ENCODE measurements around the gene PAX8. TPM values are rescaled to one million over a fixed set of nuclear protein-coding genes. Genes with fewer than 3 reads are reported as not detected.

PAX8 gene
- total and polyA plus RNA-seq, 10 of the 15 experiments (the other 5 are each of a cell fraction or from before 2014, with no cell fraction given) = 0.16 to 2.5 (median 0.97) TPM

DNA sequence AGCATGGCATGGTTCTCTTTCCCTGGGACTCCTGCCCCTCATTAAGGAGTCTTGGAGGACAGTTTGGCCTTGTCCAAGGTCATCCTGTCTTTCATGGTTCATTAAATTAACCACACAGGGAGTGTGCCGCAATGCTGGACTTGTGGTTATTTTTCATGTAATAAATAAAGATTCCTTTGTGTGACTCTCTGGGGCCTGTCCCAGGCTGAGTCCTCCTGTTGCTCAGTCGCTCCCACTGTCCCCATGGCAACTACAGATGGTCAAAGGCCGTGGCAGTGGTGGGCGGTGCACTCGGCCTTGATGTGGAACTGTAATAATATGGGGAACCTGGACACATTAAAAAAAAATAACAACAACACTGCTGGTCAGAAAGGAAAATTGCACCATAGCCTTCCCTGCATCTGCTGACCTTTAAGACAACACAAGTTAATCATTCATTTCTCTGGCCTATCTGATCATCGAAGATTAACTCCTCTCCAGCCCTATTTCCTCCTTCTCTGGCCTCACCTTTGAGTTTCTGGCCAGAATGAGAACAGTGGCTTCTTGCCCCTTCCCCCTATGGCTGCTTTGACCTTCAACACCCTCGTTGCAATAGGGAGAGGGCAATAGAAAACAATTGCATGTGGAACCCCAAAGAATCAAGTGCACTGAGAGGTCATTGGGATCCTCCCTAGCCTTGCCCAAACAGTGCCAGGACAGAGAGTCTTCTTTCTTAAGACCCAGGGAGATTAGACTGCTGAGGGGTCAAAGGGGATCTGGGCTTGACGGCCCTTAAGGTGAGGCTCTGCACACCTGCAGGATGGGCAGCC, 60.2 kb downstream of the PAX8 start:
- in situ Hi-C loops (cut with MboI) = no loop called here
- POLR2A ChIA-PET = no interaction called here

DNA sequence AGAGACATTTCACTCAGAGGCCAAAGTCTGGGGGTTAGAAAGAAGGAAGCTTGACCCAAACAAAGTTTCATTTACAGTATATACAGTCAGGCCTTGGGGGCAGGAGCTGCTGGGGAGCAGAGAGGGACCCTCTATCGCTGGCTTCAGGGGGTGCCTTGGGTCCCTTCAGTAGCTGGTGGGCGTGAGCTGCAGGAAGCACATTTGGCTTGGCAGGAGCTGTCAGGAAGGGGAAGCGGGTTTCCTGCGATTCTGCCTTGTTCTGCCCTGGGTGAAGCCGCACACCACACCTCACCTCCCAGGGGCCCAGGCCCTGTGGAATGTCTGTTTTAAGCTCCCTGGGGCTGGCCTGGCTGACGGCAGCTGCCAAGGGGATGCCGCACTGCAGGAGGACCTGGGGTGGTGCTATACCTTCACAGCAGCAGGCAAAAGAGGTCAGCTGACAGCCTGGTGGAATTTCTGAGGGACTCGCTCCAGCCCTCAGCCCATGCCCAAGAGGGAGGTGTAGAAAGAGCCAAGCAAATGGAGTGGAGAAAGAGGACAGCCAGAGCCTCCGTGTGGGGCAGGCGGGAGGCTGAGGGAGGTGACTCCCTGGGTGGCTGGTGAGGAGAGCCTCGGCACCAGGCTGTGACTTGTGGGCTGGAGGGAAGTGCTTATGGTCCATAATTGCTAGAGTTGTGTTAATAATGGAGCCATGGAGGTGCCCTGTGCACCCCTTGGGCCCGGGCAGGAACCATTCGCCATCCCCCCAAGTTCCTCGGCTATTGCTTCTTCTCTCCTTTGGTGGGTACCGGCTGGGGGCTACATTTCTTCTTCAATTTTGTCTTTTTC, 61.1 kb downstream of the PAX8 start:
- no TSS peak for BruUV-seq (replicated peaks)

More for the DNA sequence above, 60.2 kb downstream of the PAX8 start:
- RAD21 ChIA-PET (ENCODE audit: unreplicated experiment) = interaction anchor here (1.0 to 1.9 kb wide), 2 partner anchors 15 to 80 kb away, joined by 4 to 8 read pairs; no protein-coding TSS in a partner anchor
- H3K27ac ChIP-seq (ENCODE audit: control insufficient read depth, insufficient read depth) = no peak overlapping the region
- no peak for DNase-seq (ENCODE audit: low read depth, low spot score)
- no peaks in the 10 kb centered on the region for H3K36me3 ChIP-seq (ENCODE audit: control insufficient read depth in 2 of 2, insufficient read depth in 2 of 2, low read length in 1 of 2)
- FAIRE-seq = no peak
- H3K9me3 ChIP-seq (replicated peaks; ENCODE audit: control insufficient read depth, insufficient read depth, low read length) = no peaks in the 10 kb centered on the region
- no peak overlapping the region for H3K4me2 ChIP-seq (ENCODE audit: control insufficient read depth, insufficient read depth)
- no TSS peak for BruUV-seq (replicated peaks)
- H2AFZ ChIP-seq (ENCODE audit: control insufficient read depth, low read depth, low read length) = no peak overlapping the region
- no peaks in the 10 kb centered on the region for H3K27me3 ChIP-seq (replicated peaks in 1 of 2; ENCODE audit: control insufficient read depth in 2 of 2, insufficient read depth in 2 of 2, low read length in 1 of 2)
- intact Hi-C loops (cut with micrococcal nuclease; ENCODE audit: unreplicated experiment) = no loop called here
- SMC1A ChIA-PET (ENCODE audit: uncharacterized antibody, unreplicated experiment) = interaction anchor here (2.4 kb wide), 1 partner anchor 14 kb away, joined by 11 read pairs; no protein-coding TSS in a partner anchor
- no peaks in the 10 kb centered on the region for H4K20me1 ChIP-seq (ENCODE audit: control insufficient read depth, insufficient read depth)
- no peak overlapping the region for H3K4me3 ChIP-seq
- WGBS (ENCODE audit: insufficient coverage, insufficient replicate concordance, low lambda C conversion rate, missing lambda C conversion rate) = 45% methylated on average over 8 of the region's 8 CpGs
- H3K9ac ChIP-seq (ENCODE audit: control insufficient read depth, insufficient read depth, low read length) = no peak overlapping the region
- H3K79me2 ChIP-seq (ENCODE audit: control insufficient read depth, insufficient read depth, low read length) = no peaks in the 10 kb centered on the region
- CTCF ChIA-PET = interaction anchor here (1.8 kb wide), 2 partner anchors 16 to 19 kb away, joined by 5 to 6 read pairs; no protein-coding TSS in a partner anchor
- ATAC-seq = no peak
- no peak for TF ChIP-seq EP300 (IDR thresholded peaks at IDR 0.05; ENCODE audit: borderline replicate concordance in 1 of 2, control insufficient read depth in 1 of 2, low read depth in 2 of 2, low read length in 2 of 2)
- TF ChIP-seq BMI1 (IDR thresholded peaks at IDR 0.05; ENCODE audit: borderline replicate concordance) = 0 out of 2 replicates have a peak, but pooled peaks have one; percentile 46
- H3K4me1 ChIP-seq (ENCODE audit: control insufficient read depth, insufficient read depth, low read length) = peaks cover 5% of the 10 kb centered on the region; the same call in 1 of the 2 replicates

More for the DNA sequence above, 61.1 kb downstream of the PAX8 start:
- Histone ChIP-seq H3K27me3 (replicated peaks in 1 of 2; ENCODE audit: control insufficient read depth in 2 of 2, insufficient read depth in 2 of 2, low read length in 1 of 2) (no peaks in the 10 kb centered on the region), H3K79me2 (ENCODE audit: control insufficient read depth, insufficient read depth, low read length) (no peaks in the 10 kb centered on the region), H4K20me1 (ENCODE audit: control insufficient read depth, insufficient read depth) (no peaks in the 10 kb centered on the region), H3K36me3 (ENCODE audit: control insufficient read depth in 2 of 2, insufficient read depth in 2 of 2, low read length in 1 of 2) (no peaks in the 10 kb centered on the region), H3K4me3 (no peak overlapping the region), H3K4me1 (ENCODE audit: control insufficient read depth, insufficient read depth, low read length) (peaks cover 5% of the 10 kb centered on the region; the same call in 1 of the 2 replicates), H3K4me2 (ENCODE audit: control insufficient read depth, insufficient read depth) (no peak overlapping the region), H3K9ac (ENCODE audit: control insufficient read depth, insufficient read depth, low read length) (no peak overlapping the region), H2AFZ (ENCODE audit: control insufficient read depth, low read depth, low read length) (no peak overlapping the region; the same call in 1 of the 2 replicates), H3K27ac (ENCODE audit: control insufficient read depth, insufficient read depth) (no peak overlapping the region), H3K9me3 (replicated peaks; ENCODE audit: control insufficient read depth, insufficient read depth, low read length) (no peaks in the 10 kb centered on the region)
- RAD21 ChIA-PET (ENCODE audit: unreplicated experiment) = interaction anchor here (1.0 to 1.9 kb wide), 2 partner anchors 14 to 79 kb away, joined by 4 to 8 read pairs; no protein-coding TSS in a partner anchor
- in situ Hi-C loops (cut with MboI) = no loop called here
- FAIRE-seq (no peak), DNase-seq (ENCODE audit: low read depth, low spot score) (no peak), ATAC-seq (peak; percentile 64)
- POLR2A ChIA-PET = interaction anchor here (1.1 kb wide), 1 partner anchor 13 kb away, joined by 3 read pairs; no protein-coding TSS in a partner anchor
- SMC1A ChIA-PET (ENCODE audit: uncharacterized antibody, unreplicated experiment) = interaction anchor here (0.7 to 2.4 kb wide), 9 partner anchors 13 to 173 kb away, joined by 3 to 11 read pairs (median 4); no protein-coding TSS in a partner anchor
- WGBS (ENCODE audit: insufficient coverage, insufficient replicate concordance, low lambda C conversion rate, missing lambda C conversion rate) = 41% methylated on average over 15 of the region's 15 CpGs
- intact Hi-C loops (cut with micrococcal nuclease; ENCODE audit: unreplicated experiment) = no loop called here
- CTCF ChIA-PET = interaction anchor here (0.9 to 1.9 kb wide), 6 partner anchors 14 to 173 kb away, joined by 3 to 20 read pairs (median 6); no protein-coding TSS in a partner anchor
- TF ChIP-seq NR2C1 (IDR thresholded peaks at IDR 0.05) (no peak), IKZF1 (conservative IDR thresholded peaks at IDR 0.05) (0 out of 2 replicates have a peak, but pooled peaks have one; percentile 17)

All from GM12878 (cell line).